H1 (cell line): ENCODE measurements around the gene DCDC2. TPM values are rescaled to one million over a fixed set of nuclear protein-coding genes. Genes with fewer than 3 reads are reported as not detected.
"Not testable (repeated sequence)": the region's sequence is repeated elsewhere in the genome, so short reads cannot be mapped to it uniquely, and the experiment has no call there.

Experiments used
- CTCF ChIA-PET: fragments of 300-600 bp; sonication (Branson Sonifier 250); formaldehyde crosslinking; loops from one replicate; lab custom pipeline; 2021; ENCODE audit not compliant: partially characterized antibody; lab: Charles Lee
- POLR2A ChIA-PET: fragments of 300-600 bp; sonication (Branson Sonifier 250); formaldehyde crosslinking; loops from one replicate; lab custom pipeline; 2021; ENCODE audit warnings: inconsistent platforms; ENCODE audit not compliant: partially characterized antibody; lab: Charles Lee
- DNase-seq, 2 experiments: peaks; one replicate each; pipeline versions ENCODE4 v3.0.0 to v3.0.0-alpha.2; 2010 to 2022; ENCODE audit warnings: low spot score in 2 of 2, low read depth in 1 of 2, mixed read lengths in 1 of 2
- FAIRE-seq: peaks from 2 replicates; lab custom pipeline; 2011; peaks lifted over from hg19 to GRCh38; lab: Jason Lieb, UNC
- H2AFZ ChIP-seq: 2 replicates; pipeline ENCODE4 v1.8.1; 2012; ENCODE audit warnings: low read length, inconsistent platforms
- H2AK5ac ChIP-seq: 2 replicates; pipeline ENCODE4 v1.6.1; 2013; ENCODE audit warnings: low read depth, low read length
- H2BK120ac ChIP-seq: replicated peaks from 2 replicates; pipeline ENCODE3; 2013; ENCODE audit warnings: low read depth, low read length, inconsistent platforms
- H2BK12ac ChIP-seq: 2 replicates; pipeline ENCODE4 v1.6.1; 2013; ENCODE audit warnings: low read depth, low read length
- H2BK15ac ChIP-seq: 2 replicates; pipeline ENCODE4 v1.6.1; 2013; ENCODE audit warnings: low read length
- H2BK20ac ChIP-seq: 2 replicates; pipeline ENCODE4 v1.6.1; 2013; ENCODE audit warnings: low read length
- H2BK5ac ChIP-seq: 2 replicates; pipeline ENCODE4 v1.6.1; 2013; ENCODE audit warnings: low read depth, low read length
- H3K14ac ChIP-seq: 2 replicates; pipeline ENCODE4 v1.6.1; 2013; ENCODE audit warnings: inconsistent platforms; ENCODE audit not compliant: insufficient read length
- H3K18ac ChIP-seq: 2 replicates; pipeline ENCODE4 v1.6.1; 2013; ENCODE audit warnings: low read length; ENCODE audit errors: extremely low read depth
- H3K23ac ChIP-seq: 2 replicates; pipeline ENCODE4 v1.6.1; 2013; ENCODE audit warnings: inconsistent platforms; ENCODE audit not compliant: insufficient read length
- H3K23me2 ChIP-seq: 2 replicates; pipeline ENCODE4 v1.6.1; 2013; ENCODE audit warnings: low read depth, low read length
- H3K27ac ChIP-seq: 2 replicates; pipeline ENCODE4 v1.6.1; 2011; ENCODE audit warnings: low read depth, low read length, inconsistent platforms
- H3K27me3 ChIP-seq, 4 experiments: replicated peaks in 1 of 4; 1 replicate in 1 of 4; 2 replicates in 3 of 4; pipeline versions ENCODE4 v1.6.1 to v1.8.1; 2011 to 2013; ENCODE audit warnings: low read length in 3 of 4, mild to moderate bottlenecking in 3 of 4, inconsistent platforms in 2 of 4, mixed read lengths in 2 of 4, moderate library complexity in 1 of 4; ENCODE audit not compliant: control insufficient read depth in 3 of 4, insufficient read depth in 3 of 4; ENCODE audit errors: extremely low read depth in 1 of 4
- H3K36me3 ChIP-seq, 4 experiments: 2 replicates each; pipeline versions ENCODE4 v1.6.1 to v1.8.1; 2011 to 2013; ENCODE audit warnings: mild to moderate bottlenecking in 4 of 4, low read length in 3 of 4, moderate library complexity in 2 of 4, control low read depth in 1 of 4, inconsistent platforms in 1 of 4; ENCODE audit not compliant: insufficient read depth in 4 of 4, control insufficient read depth in 2 of 4
- H3K4ac ChIP-seq: replicated peaks from 2 replicates; pipeline ENCODE3; 2013; ENCODE audit warnings: low read length, low read depth, mixed read lengths, inconsistent platforms; ENCODE audit not compliant: insufficient read length
- H3K4me1 ChIP-seq, 4 experiments: replicated peaks in 1 of 4; 1 replicate in 1 of 4; 2 replicates in 3 of 4; pipeline versions ENCODE4 v1.6.1 to v1.8.1; 2011 to 2013; ENCODE audit warnings: low read length in 3 of 4, inconsistent platforms in 2 of 4, mixed read lengths in 1 of 4; ENCODE audit not compliant: insufficient read depth in 4 of 4, control insufficient read depth in 3 of 4
- H3K4me2 ChIP-seq, 2 experiments: 2 replicates each; pipeline versions ENCODE4 v1.6.1 to v1.8.1; 2011 to 2013; ENCODE audit warnings: low read depth in 2 of 2, low read length in 2 of 2, control low read depth in 1 of 2, inconsistent platforms in 1 of 2, mild to moderate bottlenecking in 1 of 2; ENCODE audit not compliant: insufficient read depth in 1 of 2
- H3K4me3 ChIP-seq, 4 experiments: fragments of 200-600, 300-600 bp in 1 of 4; sonication (generic), shearing (Covaris generic), sonication (Bioruptor Twin) in 1 of 4; 2 replicates each; pipeline versions ENCODE4 v1.5.1 to v1.8.1; 2011 to 2016; ENCODE audit warnings: low read length in 4 of 4, low read depth in 3 of 4, control low read depth in 2 of 4, inconsistent platforms in 2 of 4, mild to moderate bottlenecking in 2 of 4, mixed read lengths in 1 of 4, moderate library complexity in 1 of 4; ENCODE audit not compliant: insufficient read depth in 2 of 4; ENCODE audit errors: extremely low read depth in 1 of 4
- H3K56ac ChIP-seq: replicated peaks from 2 replicates; pipeline ENCODE3; 2013; ENCODE audit warnings: low read depth, mild to moderate bottlenecking, mixed read lengths, low read length, inconsistent platforms; ENCODE audit not compliant: insufficient read length
- H3K79me1 ChIP-seq: 2 replicates; pipeline ENCODE4 v1.6.1; 2013; ENCODE audit warnings: low read depth, low read length, control low read depth
- H3K79me2 ChIP-seq, 2 experiments: 2 replicates each; pipeline versions ENCODE4 v1.6.1 to v1.8.1; 2012 to 2013; ENCODE audit warnings: low read length in 2 of 2, mild to moderate bottlenecking in 2 of 2, inconsistent platforms in 1 of 2; ENCODE audit not compliant: insufficient read depth in 2 of 2, control insufficient read depth in 1 of 2
- H3K9ac ChIP-seq, 4 experiments: replicated peaks in 1 of 4; 1 replicate in 1 of 4; 2 replicates in 3 of 4; pipeline versions ENCODE4 v1.6.1 to v1.8.1; 2011 to 2013; ENCODE audit warnings: low read depth in 3 of 4, low read length in 3 of 4, control low read depth in 2 of 4, mild to moderate bottlenecking in 2 of 4, moderate library complexity in 2 of 4, inconsistent platforms in 1 of 4; ENCODE audit errors: extremely low read depth in 1 of 4
- H3K9me3 ChIP-seq, 2 experiments: 2 replicates each; pipeline versions ENCODE4 v1.6.1 to v1.8.1; 2012 to 2013; ENCODE audit warnings: mild to moderate bottlenecking in 2 of 2, moderate library complexity in 2 of 2, control low read depth in 1 of 2, inconsistent platforms in 1 of 2, low read depth in 1 of 2, low read length in 1 of 2, mixed read lengths in 1 of 2; ENCODE audit not compliant: insufficient read depth in 2 of 2
- H4K20me1 ChIP-seq, 2 experiments: replicated peaks in 1 of 2; 2 replicates each; pipeline versions ENCODE3 to v1.8.1; 2011 to 2013; ENCODE audit warnings: inconsistent platforms in 2 of 2, low read length in 2 of 2, mild to moderate bottlenecking in 1 of 2; ENCODE audit not compliant: insufficient read depth in 2 of 2, control insufficient read depth in 1 of 2
- H4K5ac ChIP-seq: 2 replicates; pipeline ENCODE4 v1.6.1; 2013; ENCODE audit warnings: low read length, low read depth, mixed read lengths, inconsistent platforms; ENCODE audit not compliant: insufficient read length
- H4K8ac ChIP-seq: 2 replicates; pipeline ENCODE4 v1.8.0; 2013; ENCODE audit warnings: mild to moderate bottlenecking, moderate library complexity, low read length, inconsistent platforms; ENCODE audit not compliant: insufficient read depth; ENCODE audit errors: extremely low read depth
- H4K91ac ChIP-seq: replicated peaks from 2 replicates; pipeline ENCODE3; 2013; ENCODE audit warnings: low read length, mixed read lengths, inconsistent platforms; ENCODE audit not compliant: insufficient read length
- WGBS, 2 experiments: shearing (Covaris generic) in 1 of 2; methylation state at CpG; one replicate each; pipeline versions ENCODE4 v1.1.6 to v1.1.7; 2013 to 2015; ENCODE audit warnings: low lambda C conversion rate in 2 of 2, mixed read lengths in 2 of 2, inconsistent platforms in 1 of 2, low coverage in 1 of 2, missing lambda C conversion rate in 1 of 2; ENCODE audit not compliant: insufficient replicate concordance in 2 of 2, insufficient coverage in 1 of 2, insufficient read length in 1 of 2; ENCODE audit errors: extremely low coverage in 1 of 2, missing lambda C conversion rate in 1 of 2; 5-methylcytosine and 5-hydroxymethylcytosine counted together
- polyA plus RNA-seq, 7 experiments: library from polyadenylated mRNA; depleted of rRNA in 3 of 7; stranded (reverse) in 5 of 7; unstranded in 2 of 7; fragments of >200 nt in 5 of 7; fragments of 200-250 nt in 2 of 7; gene quantifications; 1 replicate in 5 of 7; 2 replicates in 1 of 7; 4 replicates in 1 of 7; pipeline versions ENCODE4 v1.2.1 to v1.2.3, GENCODE V29; 2011 to 2013; ENCODE audit warnings: missing spikeins in 2 of 7, mixed read lengths in 2 of 7
- total RNA-seq: library from RNA; stranded (reverse); fragmentation: NEBNext Ultra II Directional; extraction: Animal tissue kit (Norgen Biotek cat#: 25700); gene quantifications from 2 replicates; pipeline ENCODE4 v1.2.1, GENCODE V29; 2021

Gene DCDC2
- total and polyA plus RNA-seq, 2 of the 8 experiments (the other 6 are each of a cell fraction or from before 2014, with no cell fraction given), result 0.03 to 0.15 TPM

- CTCF ChIA-PET, H4K20me1 ChIP-seq: not testable (repeated sequence)
These were observed 121.1 kb downstream of the DCDC2 start for GRCh38 chr6:24236779-24237178.

More at GRCh38 chr6:24236779-24237178, 121.1 kb downstream of the DCDC2 start:
- H2AK5ac ChIP-seq, H3K4me1 ChIP-seq, DNase-seq, H3K9ac ChIP-seq, H3K27me3 ChIP-seq, H2BK120ac ChIP-seq, H2BK15ac ChIP-seq, H2AFZ ChIP-seq, H3K79me2 ChIP-seq, H3K79me1 ChIP-seq, H4K91ac ChIP-seq, H3K14ac ChIP-seq, H3K36me3 ChIP-seq, H3K4me2 ChIP-seq, H2BK5ac ChIP-seq, H2BK12ac ChIP-seq, H3K23ac ChIP-seq, H3K27ac ChIP-seq, H3K18ac ChIP-seq, H3K4me3 ChIP-seq, H2BK20ac ChIP-seq, H4K5ac ChIP-seq, FAIRE-seq, H3K56ac ChIP-seq, H4K8ac ChIP-seq, H3K9me3 ChIP-seq, H3K23me2 ChIP-seq, POLR2A ChIA-PET, H3K4ac ChIP-seq: not testable (repeated sequence)
- WGBS, 2 experiments, result 96% methylated on average over 3 of the region's 3 CpGs; no CpG with 5 or more reads in 1 of the 2 experiments
